GM18508 (cell line): Measurements from ENCODE around the gene AGL.
"Not testable (repeated sequence)": the region's sequence is repeated elsewhere in the genome, so short reads cannot be mapped to it uniquely, and the experiment has no call there.

Source experiments
- ATAC-seq: cut with Tn5 transposase; IDR thresholded peaks from one replicate; pipeline ENCODE4 v1.9.1; 2021; ENCODE audit warnings: moderate number of reproducible peaks; ENCODE audit not compliant: insufficient read depth, unreplicated experiment

AGL gene

DNA sequence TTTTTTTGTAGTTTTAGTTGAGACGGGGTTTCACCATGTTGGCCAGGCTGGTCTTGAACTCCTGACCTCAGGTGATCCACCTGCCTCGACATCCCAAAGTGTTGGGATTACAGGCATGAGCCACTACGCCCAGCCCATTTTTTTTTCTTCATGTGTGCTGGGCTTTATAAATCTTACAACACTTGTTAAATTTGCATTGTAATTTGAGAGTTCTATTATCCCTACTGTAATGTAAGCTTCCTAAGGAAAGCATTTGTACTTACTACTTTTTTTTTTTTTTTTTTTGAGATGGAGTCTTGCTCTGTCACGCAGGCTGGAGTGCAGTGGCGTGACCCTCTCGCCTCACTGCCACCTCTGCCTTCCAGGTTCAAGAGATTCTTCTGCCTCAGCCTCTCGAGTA is 121.9 kb downstream of the AGL start:
- ATAC-seq, result not testable (repeated sequence)
